GM18873 (cell line): Measurements from ENCODE around the gene ADAMTSL4.
A peak's percentile ranks its signal among the peaks of the same experiment; 100 is the strongest.

Source experiments
- ATAC-seq: cut with Tn5 transposase; IDR thresholded peaks from one replicate; pipeline ENCODE4 v1.9.1; 2021; ENCODE audit warnings: mild to moderate bottlenecking, moderate library complexity, moderate number of reproducible peaks; ENCODE audit not compliant: unreplicated experiment, low FRiP score

ADAMTSL4 gene

GRCh38 chr1:150553392-150554085 lies 4.3 kb downstream of the ADAMTSL4 start:
- ATAC-seq, result no peak

DNA sequence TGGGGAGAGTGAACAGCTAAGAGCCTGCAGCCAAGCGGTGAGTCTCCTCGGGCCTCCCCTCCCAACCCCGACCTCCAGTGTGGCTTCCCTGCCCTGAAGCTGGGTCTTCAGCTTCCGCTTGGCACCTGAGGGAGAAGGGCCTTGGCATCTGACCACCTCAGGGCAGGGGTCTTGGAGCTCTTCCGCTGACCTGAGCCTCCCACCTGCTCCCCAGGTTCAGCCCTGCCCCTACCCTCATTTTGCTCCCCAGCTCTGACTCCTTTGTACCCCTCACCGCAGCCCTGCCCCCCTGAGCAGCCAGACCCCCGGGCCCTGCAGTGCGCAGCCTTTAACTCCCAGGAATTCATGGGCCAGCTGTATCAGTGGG lies 4.9 kb downstream of the ADAMTSL4 start:
- no peak for ATAC-seq

- no peak for ATAC-seq
These were observed 6.2 kb downstream of the ADAMTSL4 start for GRCh38 chr1:150555198-150555970.

DNA sequence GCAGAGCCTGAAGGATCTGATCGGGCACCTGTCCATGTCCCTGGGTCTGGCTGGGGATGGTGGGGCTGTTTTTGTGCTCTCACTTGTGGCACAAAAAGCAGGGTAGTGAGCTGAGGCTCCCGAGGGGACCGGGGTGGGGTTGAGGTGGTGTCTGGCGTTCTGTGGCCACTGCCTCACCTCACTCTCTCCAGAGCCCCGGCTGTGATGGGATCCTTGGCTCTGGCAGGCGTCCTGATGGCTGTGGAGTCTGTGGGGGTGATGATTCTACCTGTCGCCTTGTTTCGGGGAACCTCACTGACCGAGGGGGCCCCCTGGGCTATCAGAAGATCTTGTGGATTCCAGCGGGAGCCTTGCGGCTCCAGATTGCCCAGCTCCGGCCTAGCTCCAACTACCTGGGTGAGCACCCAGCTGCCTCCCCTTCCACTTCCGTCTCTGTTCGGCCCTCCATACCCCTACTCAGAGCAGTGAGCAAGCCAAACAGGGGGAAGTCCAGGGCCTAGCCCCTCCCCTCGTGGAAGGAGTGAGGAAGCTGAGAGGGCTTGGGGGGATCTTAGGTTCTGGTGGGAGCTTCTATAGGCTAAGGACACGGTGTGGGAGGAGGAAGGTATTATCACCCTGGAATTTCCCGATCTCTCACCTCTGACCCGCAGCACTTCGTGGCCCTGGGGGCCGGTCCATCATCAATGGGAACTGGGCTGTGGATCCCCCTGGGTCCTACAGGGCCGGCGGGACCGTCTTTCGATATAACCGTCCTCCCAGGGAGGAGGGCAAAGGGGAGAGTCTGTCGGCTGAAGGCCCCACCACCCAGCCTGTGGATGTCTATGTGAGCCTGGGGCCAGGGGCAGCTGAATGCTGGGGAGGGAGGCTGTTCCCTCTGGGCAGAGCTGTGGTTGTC lies 7.0 kb downstream of the ADAMTSL4 start:
- ATAC-seq, result no peak

DNA sequence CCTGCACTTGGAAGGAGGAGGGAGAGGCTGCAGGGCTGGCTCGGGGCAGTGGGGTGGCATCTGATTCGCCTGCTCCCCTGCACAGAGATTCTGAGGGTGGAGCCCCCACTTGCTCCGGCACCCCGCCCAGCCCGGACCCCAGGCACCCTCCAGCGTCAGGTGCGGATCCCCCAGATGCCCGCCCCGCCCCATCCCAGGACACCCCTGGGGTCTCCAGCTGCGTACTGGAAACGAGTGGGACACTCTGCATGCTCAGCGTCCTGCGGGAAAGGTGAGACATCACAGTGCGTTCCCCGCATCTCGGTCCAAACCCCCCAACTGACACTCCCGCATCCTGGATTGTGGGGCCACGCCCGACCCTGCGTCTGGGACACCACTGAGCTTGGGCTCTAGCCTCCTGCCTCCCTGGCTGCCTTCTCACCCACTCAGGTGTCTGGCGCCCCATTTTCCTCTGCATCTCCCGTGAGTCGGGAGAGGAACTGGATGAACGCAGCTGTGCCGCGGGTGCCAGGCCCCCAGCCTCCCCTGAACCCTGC lies 7.9 kb downstream of the ADAMTSL4 start:
- ATAC-seq, result no peak

DNA sequence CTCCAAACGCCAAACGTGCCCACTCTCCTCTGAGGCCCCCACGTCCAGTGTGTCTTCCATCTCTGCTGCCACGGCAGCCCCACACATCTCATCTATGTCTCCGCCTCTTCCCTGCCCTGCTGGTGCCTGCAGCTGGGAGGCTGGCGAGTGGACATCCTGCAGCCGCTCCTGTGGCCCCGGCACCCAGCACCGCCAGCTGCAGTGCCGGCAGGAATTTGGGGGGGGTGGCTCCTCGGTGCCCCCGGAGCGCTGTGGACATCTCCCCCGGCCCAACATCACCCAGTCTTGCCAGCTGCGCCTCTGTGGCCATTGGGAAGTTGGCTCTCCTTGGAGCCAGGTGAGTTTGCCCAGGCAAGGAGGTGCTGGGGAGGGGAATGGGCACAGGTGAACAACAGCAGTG lies 8.6 kb downstream of the ADAMTSL4 start:
- no peak for ATAC-seq

DNA sequence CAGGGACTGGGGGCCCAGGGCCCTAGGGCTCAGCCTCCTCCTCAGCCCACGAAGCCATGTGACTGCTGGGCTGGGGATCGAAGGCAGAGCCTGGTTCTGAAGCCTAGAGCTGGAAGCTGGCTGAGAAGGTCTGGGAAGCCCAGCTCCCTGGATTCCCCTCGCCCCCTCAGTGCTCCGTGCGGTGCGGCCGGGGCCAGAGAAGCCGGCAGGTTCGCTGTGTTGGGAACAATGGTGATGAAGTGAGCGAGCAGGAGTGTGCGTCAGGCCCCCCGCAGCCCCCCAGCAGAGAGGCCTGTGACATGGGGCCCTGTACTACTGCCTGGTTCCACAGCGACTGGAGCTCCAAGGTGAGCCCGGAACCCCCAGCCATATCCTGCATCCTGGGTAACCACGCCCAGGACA lies 9.1 kb downstream of the ADAMTSL4 start:
- ATAC-seq, result no peak

DNA sequence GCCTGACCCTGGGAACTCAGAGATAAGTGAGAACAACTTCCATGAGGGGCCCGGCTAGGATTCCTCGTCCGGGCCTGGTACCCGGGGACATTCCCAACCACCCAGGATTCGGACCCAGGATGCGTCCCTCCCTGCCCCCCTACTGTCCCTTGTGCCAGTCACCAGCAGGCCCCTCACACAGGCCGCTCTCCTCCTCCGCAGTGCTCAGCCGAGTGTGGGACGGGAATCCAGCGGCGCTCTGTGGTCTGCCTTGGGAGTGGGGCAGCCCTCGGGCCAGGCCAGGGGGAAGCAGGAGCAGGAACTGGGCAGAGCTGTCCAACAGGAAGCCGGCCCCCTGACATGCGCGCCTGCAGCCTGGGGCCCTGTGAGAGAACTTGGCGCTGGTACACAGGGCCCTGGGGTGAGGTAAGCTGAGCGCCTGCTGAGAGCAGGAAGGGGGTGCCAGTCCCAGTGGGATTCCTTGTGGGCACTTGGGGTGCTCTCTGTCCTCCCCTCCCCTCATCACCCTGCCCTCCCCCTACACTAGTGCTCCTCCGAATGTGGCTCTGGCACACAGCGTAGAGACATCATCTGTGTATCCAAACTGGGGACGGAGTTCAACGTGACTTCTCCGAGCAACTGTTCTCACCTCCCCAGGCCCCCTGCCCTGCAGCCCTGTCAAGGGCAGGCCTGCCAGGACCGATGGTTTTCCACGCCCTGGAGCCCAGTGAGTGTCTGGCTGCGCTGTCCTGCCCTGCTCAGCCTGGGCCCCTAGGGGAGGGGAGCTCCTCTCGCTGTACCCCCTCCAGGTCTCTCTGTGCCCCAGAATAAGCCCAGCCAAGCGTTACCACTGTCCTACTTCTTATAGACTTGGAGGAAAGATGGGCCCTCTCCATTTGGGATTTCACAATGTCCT lies 9.8 kb downstream of the ADAMTSL4 start:
- no peak for ATAC-seq

DNA sequence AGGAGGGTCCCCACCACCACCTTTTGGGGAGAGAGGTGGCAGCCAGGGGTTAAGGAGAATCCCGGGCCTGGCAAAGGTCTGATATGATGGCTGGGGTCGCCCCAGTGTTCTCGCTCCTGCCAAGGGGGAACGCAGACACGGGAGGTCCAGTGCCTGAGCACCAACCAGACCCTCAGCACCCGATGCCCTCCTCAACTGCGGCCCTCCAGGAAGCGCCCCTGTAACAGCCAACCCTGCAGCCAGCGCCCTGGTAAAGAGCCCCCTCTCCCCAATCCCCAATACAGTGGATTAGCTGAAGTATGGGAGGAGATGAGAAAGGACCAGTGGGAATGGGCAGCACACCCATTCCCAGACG lies 10.4 kb downstream of the ADAMTSL4 start:
- ATAC-seq, result no peak

DNA sequence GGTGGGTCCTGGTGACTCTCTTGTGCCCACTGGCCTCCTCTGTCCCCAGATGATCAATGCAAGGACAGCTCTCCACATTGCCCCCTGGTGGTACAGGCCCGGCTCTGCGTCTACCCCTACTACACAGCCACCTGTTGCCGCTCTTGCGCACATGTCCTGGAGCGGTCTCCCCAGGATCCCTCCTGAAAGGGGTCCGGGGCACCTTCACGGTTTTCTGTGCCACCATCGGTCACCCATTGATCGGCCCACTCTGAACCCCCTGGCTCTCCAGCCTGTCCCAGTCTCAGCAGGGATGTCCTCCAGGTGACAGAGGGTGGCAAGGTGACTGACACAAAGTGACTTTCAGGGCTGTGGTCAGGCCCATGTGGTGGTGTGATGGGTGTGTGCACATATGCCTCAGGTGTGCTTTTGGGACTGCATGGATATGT lies 10.8 kb downstream of the ADAMTSL4 start:
- ATAC-seq, result no peak

DNA sequence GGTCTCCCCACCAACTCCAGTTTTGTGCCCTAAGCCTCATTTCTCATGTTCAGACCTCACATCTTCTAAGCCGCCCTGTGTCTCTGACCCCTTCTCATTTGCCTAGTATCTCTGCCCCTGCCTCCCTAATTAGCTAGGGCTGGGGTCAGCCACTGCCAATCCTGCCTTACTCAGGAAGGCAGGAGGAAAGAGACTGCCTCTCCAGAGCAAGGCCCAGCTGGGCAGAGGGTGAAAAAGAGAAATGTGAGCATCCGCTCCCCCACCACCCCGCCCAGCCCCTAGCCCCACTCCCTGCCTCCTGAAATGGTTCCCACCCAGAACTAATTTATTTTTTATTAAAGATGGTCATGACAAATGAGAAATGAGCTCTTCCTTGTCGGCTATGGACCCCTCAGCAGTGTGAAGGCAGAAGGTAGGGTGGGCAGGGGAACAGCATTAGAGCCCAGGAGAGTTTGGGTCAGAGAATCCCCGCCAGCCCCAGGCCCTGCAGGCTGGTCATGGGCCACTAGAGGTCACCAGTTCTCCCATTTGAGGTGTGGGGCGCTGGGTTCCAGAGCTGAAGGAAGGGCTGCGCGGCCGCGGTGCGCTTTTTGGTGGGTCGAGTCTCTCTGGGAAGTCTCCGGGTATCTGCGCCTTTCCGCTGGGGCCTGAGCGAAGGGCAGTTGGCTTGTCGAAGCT lies 11.5 kb downstream of the ADAMTSL4 start:
- ATAC-seq, result no peak

- no peak for ATAC-seq
These were observed 12.2 kb downstream of the ADAMTSL4 start for GRCh38 chr1:150561254-150561973.

DNA sequence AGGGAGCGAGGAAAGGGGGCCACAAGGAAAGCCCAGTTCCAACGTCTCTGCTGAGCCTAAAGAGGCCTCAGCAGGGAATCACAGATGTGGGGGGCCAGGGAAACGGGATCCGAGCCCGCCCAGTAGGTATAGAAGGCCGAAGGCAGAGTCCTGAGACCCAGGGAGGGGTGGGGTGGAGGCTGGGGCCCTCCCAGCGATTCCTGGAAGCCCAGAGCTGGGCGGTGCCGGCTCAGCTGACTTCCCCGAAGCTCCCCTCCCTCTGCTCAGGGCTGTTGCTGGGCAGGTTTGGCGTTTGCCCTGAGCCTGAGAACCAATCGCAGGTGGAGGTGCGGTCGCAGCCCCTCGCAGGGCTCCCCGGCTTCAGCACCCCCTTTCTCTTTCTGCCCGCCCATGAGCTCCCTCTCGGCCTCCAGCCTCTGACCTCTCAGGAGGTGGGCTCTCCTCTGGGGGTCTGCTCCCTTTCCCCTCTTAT lies 12.8 kb downstream of the ADAMTSL4 start:
- ATAC-seq, result peak; percentile 32

DNA sequence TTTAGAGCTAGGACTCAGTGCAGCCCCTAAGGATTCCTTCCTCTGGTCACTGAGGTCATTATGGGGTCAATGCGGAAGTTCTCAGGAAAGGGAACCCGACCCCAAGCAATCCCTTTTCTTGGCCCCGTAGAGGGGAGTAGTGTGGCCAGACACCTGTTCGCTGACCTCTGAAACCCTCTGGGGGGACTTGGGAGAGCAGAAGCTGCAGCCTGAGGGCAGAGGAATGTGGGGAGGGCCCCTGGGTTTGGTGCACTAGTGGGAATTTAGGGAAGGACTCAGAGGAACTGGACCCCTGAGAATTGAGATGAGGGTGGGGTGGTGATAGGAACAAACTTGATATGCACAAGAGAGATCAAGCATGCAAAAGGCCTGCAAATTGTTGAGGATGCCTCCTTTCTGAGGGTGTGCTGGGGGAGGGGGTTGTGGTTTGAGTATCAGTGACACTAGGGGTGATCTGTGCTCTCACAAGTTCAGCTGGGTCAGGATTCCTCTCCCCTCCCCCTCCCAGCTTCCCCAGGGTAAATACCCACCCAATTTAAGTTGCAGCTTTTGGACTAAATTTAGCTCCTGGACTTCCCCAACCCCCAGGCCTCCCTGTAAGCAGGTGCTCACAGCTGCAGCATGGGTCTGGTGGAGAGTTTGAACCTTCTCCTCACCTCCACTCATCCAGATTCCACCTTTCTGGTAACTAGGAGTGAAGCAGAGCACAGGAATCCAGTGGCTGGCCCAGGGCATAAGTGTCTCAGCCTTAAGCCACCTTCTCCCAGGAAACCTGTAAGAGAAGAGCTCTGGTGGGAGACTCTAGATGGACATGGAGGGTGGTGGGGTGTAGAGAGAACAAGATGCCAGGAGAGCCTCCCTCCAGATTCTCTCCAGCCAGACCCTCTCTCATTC lies 13.5 kb downstream of the ADAMTSL4 start:
- peak; percentile 37 for ATAC-seq

DNA sequence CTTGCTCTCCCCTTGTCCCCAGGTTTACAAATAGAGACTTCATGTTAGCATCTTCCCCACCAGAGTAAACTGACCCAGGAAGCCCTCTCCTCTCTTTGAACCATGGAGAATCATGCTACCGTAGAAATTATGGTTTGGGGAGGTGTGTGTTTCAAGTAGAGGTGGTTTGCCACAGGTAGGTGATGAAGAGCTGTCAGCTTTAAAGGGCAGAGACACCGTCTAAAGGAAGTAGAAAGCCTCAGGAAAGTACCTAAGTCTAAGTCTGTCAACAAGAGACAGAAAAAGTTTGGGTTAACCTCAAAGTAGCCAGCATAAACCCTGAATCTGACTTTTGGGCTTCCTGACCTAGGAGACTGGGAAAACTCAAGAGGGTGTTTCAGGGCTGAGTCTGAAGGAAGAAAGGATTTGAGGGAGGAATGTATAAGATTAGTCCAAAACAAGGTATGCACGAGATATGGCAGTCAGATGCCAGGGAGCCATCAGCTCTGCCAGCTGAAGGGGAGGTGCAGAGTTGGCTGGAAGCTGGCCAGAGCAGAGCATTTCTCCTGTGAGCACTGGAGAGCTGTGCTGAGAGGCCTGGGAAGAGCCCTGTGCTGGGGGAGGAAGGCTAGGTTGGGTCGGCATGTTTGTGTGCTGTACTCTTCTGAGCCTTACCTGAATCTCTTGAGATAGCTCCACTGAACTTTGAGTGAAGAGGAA lies 14.3 kb downstream of the ADAMTSL4 start:
- ATAC-seq, result peak; percentile 22

- ATAC-seq, result no peak
These were observed 15.1 kb downstream of the ADAMTSL4 start for GRCh38 chr1:150564051-150564991.
